ENCODE data around the gene FAM13A. TPM values are rescaled to one million over a fixed set of nuclear protein-coding genes. Genes with fewer than 3 reads are reported as not detected.

Gene FAM13A
- polyA plus RNA-seq, 1 of the 3 experiments (the other 2 are of a cell fraction) = 0.67 TPM

DNA sequence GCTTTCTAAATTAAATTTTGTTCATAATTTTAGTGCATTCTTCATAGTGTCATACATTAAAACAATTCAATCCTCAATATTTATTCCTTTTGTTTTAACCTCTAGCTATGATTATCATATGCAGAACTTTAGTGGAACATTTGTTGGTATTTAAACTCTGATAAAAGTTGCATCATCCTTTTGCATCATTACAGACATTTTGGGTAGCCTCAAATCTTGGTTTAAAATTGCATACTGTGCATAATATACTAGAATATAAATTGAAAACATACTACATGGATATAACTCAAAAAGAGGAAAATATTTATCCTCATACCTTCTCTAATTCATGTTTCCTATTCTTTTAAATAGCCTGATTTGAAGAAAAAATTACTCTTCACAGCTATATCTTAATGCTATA lies 262.0 kb downstream of the FAM13A start (continued):
- TF ChIP-seq, protein P1, sequence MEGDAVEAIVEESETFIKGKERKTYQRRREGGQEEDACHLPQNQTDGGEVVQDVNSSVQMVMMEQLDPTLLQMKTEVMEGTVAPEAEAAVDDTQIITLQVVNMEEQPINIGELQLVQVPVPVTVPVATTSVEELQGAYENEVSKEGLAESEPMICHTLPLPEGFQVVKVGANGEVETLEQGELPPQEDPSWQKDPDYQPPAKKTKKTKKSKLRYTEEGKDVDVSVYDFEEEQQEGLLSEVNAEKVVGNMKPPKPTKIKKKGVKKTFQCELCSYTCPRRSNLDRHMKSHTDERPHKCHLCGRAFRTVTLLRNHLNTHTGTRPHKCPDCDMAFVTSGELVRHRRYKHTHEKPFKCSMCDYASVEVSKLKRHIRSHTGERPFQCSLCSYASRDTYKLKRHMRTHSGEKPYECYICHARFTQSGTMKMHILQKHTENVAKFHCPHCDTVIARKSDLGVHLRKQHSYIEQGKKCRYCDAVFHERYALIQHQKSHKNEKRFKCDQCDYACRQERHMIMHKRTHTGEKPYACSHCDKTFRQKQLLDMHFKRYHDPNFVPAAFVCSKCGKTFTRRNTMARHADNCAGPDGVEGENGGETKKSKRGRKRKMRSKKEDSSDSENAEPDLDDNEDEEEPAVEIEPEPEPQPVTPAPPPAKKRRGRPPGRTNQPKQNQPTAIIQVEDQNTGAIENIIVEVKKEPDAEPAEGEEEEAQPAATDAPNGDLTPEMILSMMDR (IDR thresholded peaks at IDR 0.05) = no peak
- TF ChIP-seq MEF2A (IDR thresholded peaks at IDR 0.05; ENCODE audit: borderline replicate concordance, low read depth) (no peak), RAD21 (IDR thresholded peaks at IDR 0.05; ENCODE audit: low read length) (no peak)

DNA sequence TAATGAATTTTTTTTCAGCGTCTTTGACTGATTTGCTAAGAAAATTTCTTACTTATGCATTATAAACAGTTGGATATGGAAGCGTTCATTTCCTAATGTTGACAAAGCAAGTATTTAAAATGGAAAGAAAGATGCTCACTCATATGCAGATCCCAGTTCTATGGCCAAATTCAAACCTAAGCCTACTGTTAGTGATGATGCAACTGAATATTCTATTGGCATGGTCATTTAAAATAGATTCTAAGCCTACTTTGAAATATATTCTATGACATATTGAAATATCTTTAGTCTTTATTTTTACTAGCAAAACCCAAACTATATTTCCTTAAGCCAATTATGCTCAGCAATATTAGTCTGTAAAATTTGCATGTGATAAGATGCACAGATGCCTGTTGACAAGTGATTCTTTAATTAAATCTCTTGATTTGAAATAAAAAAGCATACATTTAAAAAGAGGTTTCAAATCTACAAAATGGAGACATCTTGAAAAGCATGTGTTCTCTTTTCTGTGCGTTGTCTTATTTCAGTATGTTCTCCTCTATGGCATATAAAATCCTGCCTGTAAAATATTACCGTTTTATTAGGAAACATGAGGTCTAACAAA lies 262.8 kb downstream of the FAM13A start:
- Histone ChIP-seq H4K20me1 (ENCODE audit: insufficient read depth) (no peaks in the 10 kb centered on the region), H3F3A (replicated peaks; ENCODE audit: insufficient read depth) (peaks cover 15% of the 10 kb centered on the region), H3K9me2 (no peaks in the 10 kb centered on the region), H3K4me3 (ENCODE audit: low read depth in 2 of 2, low read length in 1 of 2) (no peak overlapping the region), H3K36me3 (replicated peaks in 1 of 2; ENCODE audit: control insufficient read depth in 1 of 2, insufficient read depth in 2 of 2, low read length in 1 of 2) (no peaks in the 10 kb centered on the region), H3K4me2 (no peak overlapping the region), H3K9ac (no peak overlapping the region), H3K27ac (ENCODE audit: low read depth in 2 of 2, low read length in 1 of 2) (no peak overlapping the region), H3K79me2 (ENCODE audit: insufficient read depth) (no peaks in the 10 kb centered on the region), H2AFZ (ENCODE audit: low read depth) (no peak overlapping the region), H3K4me1 (ENCODE audit: control insufficient read depth in 1 of 2, insufficient read depth in 2 of 2, low read depth in 1 of 2, low read length in 1 of 2) (0 out of 4 replicates have a peak, but pooled peaks cover 0 to 4% of the 10 kb centered on the region in 2 experiments), H3K9me3 (no peaks in the 10 kb centered on the region), H3K27me3 (ENCODE audit: insufficient read depth) (no peaks in the 10 kb centered on the region)
- 96% methylated on average over 4 of the region's 4 CpGs for WGBS (ENCODE audit: low lambda C conversion rate)
- no peak for DNase-seq
- no peak for TF ChIP-seq RCOR1 (IDR thresholded peaks at IDR 0.05; ENCODE audit: low read length)
- TF ChIP-seq, protein P2, sequence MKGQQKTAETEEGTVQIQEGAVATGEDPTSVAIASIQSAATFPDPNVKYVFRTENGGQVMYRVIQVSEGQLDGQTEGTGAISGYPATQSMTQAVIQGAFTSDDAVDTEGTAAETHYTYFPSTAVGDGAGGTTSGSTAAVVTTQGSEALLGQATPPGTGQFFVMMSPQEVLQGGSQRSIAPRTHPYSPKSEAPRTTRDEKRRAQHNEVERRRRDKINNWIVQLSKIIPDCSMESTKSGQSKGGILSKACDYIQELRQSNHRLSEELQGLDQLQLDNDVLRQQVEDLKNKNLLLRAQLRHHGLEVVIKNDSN (IDR thresholded peaks at IDR 0.05; ENCODE audit: borderline replicate concordance, low read depth) = no peak
- TF ChIP-seq, protein P1 (IDR thresholded peaks at IDR 0.05) = no peak
- no peak for TF ChIP-seq GABPA (IDR thresholded peaks at IDR 0.05; ENCODE audit: low read depth)
- TF ChIP-seq EP300 (IDR thresholded peaks at IDR 0.05; ENCODE audit: borderline replicate concordance in 1 of 2, low read depth in 1 of 2, low read length in 1 of 2) = no peak
- no peak for TF ChIP-seq POLR2AphosphoS5 (IDR thresholded peaks at IDR 0.05; ENCODE audit: low read depth, low read length)
- TF ChIP-seq, protein P3, sequence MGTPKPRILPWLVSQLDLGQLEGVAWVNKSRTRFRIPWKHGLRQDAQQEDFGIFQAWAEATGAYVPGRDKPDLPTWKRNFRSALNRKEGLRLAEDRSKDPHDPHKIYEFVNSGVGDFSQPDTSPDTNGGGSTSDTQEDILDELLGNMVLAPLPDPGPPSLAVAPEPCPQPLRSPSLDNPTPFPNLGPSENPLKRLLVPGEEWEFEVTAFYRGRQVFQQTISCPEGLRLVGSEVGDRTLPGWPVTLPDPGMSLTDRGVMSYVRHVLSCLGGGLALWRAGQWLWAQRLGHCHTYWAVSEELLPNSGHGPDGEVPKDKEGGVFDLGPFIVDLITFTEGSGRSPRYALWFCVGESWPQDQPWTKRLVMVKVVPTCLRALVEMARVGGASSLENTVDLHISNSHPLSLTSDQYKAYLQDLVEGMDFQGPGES (IDR thresholded peaks at IDR 0.05; ENCODE audit: low read depth, low read length) = no peak
- no peak for TF ChIP-seq RFX5 (IDR thresholded peaks at IDR 0.05; ENCODE audit: low read length)
- TF ChIP-seq FOXJ3 (CRISPR knock-in tag; IDR thresholded peaks at IDR 0.05) = no peak
- TF ChIP-seq GATA2 (CRISPR knock-in tag; IDR thresholded peaks at IDR 0.05) = no peak
- ChIA-PET POLR2A (no interaction called here), CTCF (interaction anchor here (1.1 kb wide), 2 partner anchors 88 to 231 kb away, joined by 3 read pairs; no protein-coding TSS in a partner anchor)
